H9 (cell line): ENCODE results near the gene USH2A. TPM values are rescaled to one million over a fixed set of nuclear protein-coding genes. Genes with fewer than 3 reads are reported as not detected.

Experiments
- DNase-seq: peaks from one replicate; pipeline ENCODE4 v3.0.0-alpha.2; 2017
- H2AFZ ChIP-seq: one replicate; pipeline ENCODE4 v1.6.1; 2013; ENCODE audit warnings: mild to moderate bottlenecking, low read length, control low read depth, moderate library complexity
- H2AK5ac ChIP-seq: 2 replicates; pipeline ENCODE4 v1.6.1; 2013; ENCODE audit warnings: low read length, control low read depth, mixed read lengths; ENCODE audit not compliant: insufficient read length
- H2BK120ac ChIP-seq: one replicate; pipeline ENCODE4 v1.6.1; 2013; ENCODE audit warnings: low read depth, mild to moderate bottlenecking, low read length, control low read depth, inconsistent platforms; ENCODE audit not compliant: poor library complexity, severe bottlenecking
- H2BK12ac ChIP-seq: 2 replicates; pipeline ENCODE4 v1.6.1; 2013; ENCODE audit warnings: low read length, control low read depth, mixed read lengths, low read depth; ENCODE audit not compliant: insufficient read length
- H2BK15ac ChIP-seq: 2 replicates; pipeline ENCODE4 v1.6.1; 2013; ENCODE audit warnings: low read depth, low read length, control low read depth
- H2BK20ac ChIP-seq: one replicate; pipeline ENCODE4 v1.6.1; 2013; ENCODE audit warnings: low read depth, mild to moderate bottlenecking, low read length, control low read depth, inconsistent platforms; ENCODE audit not compliant: poor library complexity, severe bottlenecking
- H2BK5ac ChIP-seq: 2 replicates; pipeline ENCODE4 v1.6.1; 2013; ENCODE audit warnings: low read length, control low read depth, mixed read lengths; ENCODE audit not compliant: insufficient read length
- H3K14ac ChIP-seq: 2 replicates; pipeline ENCODE4 v1.6.1; 2013; ENCODE audit warnings: low read length, control low read depth; ENCODE audit not compliant: insufficient read depth
- H3K18ac ChIP-seq: 2 replicates; pipeline ENCODE4 v1.6.1; 2013; ENCODE audit warnings: low read depth, mild to moderate bottlenecking, mixed read lengths, low read length, control low read depth; ENCODE audit not compliant: insufficient read length
- H3K23ac ChIP-seq: 2 replicates; pipeline ENCODE4 v1.6.1; 2013; ENCODE audit warnings: low read length, control low read depth, mixed read lengths, low read depth; ENCODE audit not compliant: insufficient read length
- H3K23me2 ChIP-seq: 2 replicates; pipeline ENCODE4 v1.6.1; 2013; ENCODE audit warnings: low read depth, mild to moderate bottlenecking, mixed read lengths, low read length, control low read depth; ENCODE audit not compliant: insufficient read length, poor library complexity, severe bottlenecking
- H3K27ac ChIP-seq: 2 replicates; pipeline ENCODE4 v1.5.1; 2013; ENCODE audit warnings: low read length, control low read depth, mixed read lengths, low read depth; ENCODE audit not compliant: insufficient read length
- H3K27me3 ChIP-seq: 2 replicates; pipeline ENCODE4 v1.6.1; 2013; ENCODE audit warnings: low read length, control low read depth, inconsistent platforms; ENCODE audit not compliant: insufficient read depth
- H3K4ac ChIP-seq: 2 replicates; pipeline ENCODE4 v1.6.1; 2013; ENCODE audit warnings: low read depth, mild to moderate bottlenecking, control low read depth, inconsistent platforms, low read length, moderate library complexity
- H3K4me1 ChIP-seq: 2 replicates; pipeline ENCODE4 v1.6.1; 2013; ENCODE audit warnings: low read length, control low read depth, inconsistent platforms; ENCODE audit not compliant: insufficient read depth
- H3K4me2 ChIP-seq: 2 replicates; pipeline ENCODE4 v1.6.1; 2013; ENCODE audit warnings: low read length, control low read depth, mixed read lengths; ENCODE audit not compliant: insufficient read length, insufficient read depth
- H3K56ac ChIP-seq: 2 replicates; pipeline ENCODE4 v1.6.1; 2013; ENCODE audit warnings: low read depth, mild to moderate bottlenecking, mixed read lengths, low read length, control low read depth; ENCODE audit not compliant: insufficient read length
- H3K79me1 ChIP-seq: 2 replicates; pipeline ENCODE4 v1.6.1; 2013; ENCODE audit warnings: low read depth, mild to moderate bottlenecking, moderate library complexity, low read length, control low read depth, inconsistent platforms; ENCODE audit not compliant: insufficient read depth, poor library complexity, severe bottlenecking
- H3K79me2 ChIP-seq: 2 replicates; pipeline ENCODE4 v1.6.1; 2013; ENCODE audit warnings: low read length, control low read depth, inconsistent platforms; ENCODE audit not compliant: insufficient read depth
- H3K9ac ChIP-seq: 2 replicates; pipeline ENCODE4 v1.6.1; 2013; ENCODE audit warnings: low read length, control low read depth, mixed read lengths; ENCODE audit not compliant: insufficient read length; ENCODE audit errors: extremely low read depth
- H3K9me3 ChIP-seq: one replicate; pipeline ENCODE4 v1.6.1; 2013; ENCODE audit warnings: low read depth, low read length, inconsistent platforms; ENCODE audit not compliant: control insufficient read depth
- H3T11ph ChIP-seq: one replicate; pipeline ENCODE4 v1.6.1; 2013; ENCODE audit warnings: mild to moderate bottlenecking, low read length, control low read depth, inconsistent platforms
- H4K20me1 ChIP-seq: one replicate; pipeline ENCODE4 v1.6.1; 2013; ENCODE audit not compliant: control insufficient read depth, insufficient read length, insufficient read depth
- H4K5ac ChIP-seq: 2 replicates; pipeline ENCODE4 v1.6.1; 2013; ENCODE audit warnings: low read depth, mild to moderate bottlenecking, mixed read lengths, low read length, control low read depth; ENCODE audit not compliant: insufficient read length
- H4K8ac ChIP-seq: replicated peaks from 2 replicates; pipeline ENCODE4 v1.6.1; 2013; ENCODE audit warnings: low read length, control low read depth, mixed read lengths, low read depth; ENCODE audit not compliant: insufficient read length
- H4K91ac ChIP-seq: 2 replicates; pipeline ENCODE4 v1.6.1; 2013; ENCODE audit warnings: low read depth, mild to moderate bottlenecking, moderate library complexity, mixed read lengths, low read length, control low read depth; ENCODE audit not compliant: insufficient read length
- H3K27ac Mint-ChIP-seq, 3 experiments: 2 replicates in 2 of 3; 3 replicates in 1 of 3; pipeline ENCODE4 v1.8.0; 2020 to 2021; ENCODE audit warnings: mixed read lengths in 3 of 3, mild to moderate bottlenecking in 1 of 3, moderate library complexity in 1 of 3
- H3K27me3 Mint-ChIP-seq: 2 replicates; pipeline ENCODE4 v1.8.0; 2021; ENCODE audit warnings: low read depth, mild to moderate bottlenecking, moderate library complexity, mixed read lengths
- H3K36me3 Mint-ChIP-seq, 3 experiments: 2 replicates in 2 of 3; 3 replicates in 1 of 3; pipeline ENCODE4 v1.8.0; 2020 to 2021; ENCODE audit warnings: low read depth in 3 of 3, mixed read lengths in 3 of 3; ENCODE audit not compliant: insufficient read depth in 1 of 3
- H3K4me1 Mint-ChIP-seq, 2 experiments: 2 replicates each; pipeline ENCODE4 v1.8.0; 2020; ENCODE audit warnings: mixed read lengths in 2 of 2
- H3K4me3 Mint-ChIP-seq, 2 experiments: 2 replicates in 1 of 2; 3 replicates in 1 of 2; pipeline ENCODE4 v1.8.0; 2020 to 2021; ENCODE audit warnings: mild to moderate bottlenecking in 2 of 2, mixed read lengths in 2 of 2, moderate library complexity in 1 of 2
- H3K9me3 Mint-ChIP-seq, 2 experiments: 2 replicates in 1 of 2; 3 replicates in 1 of 2; pipeline ENCODE4 v1.8.0; 2020; ENCODE audit warnings: mild to moderate bottlenecking in 2 of 2, mixed read lengths in 2 of 2, moderate library complexity in 1 of 2
- WGBS: extraction: QIAGEN DNeasy Blood & Tissue Kit; methylation state at CpG from one replicate; pipeline ENCODE4 v1.1.7; 2013; ENCODE audit warnings: missing lambda C conversion rate, low lambda C conversion rate, mixed read lengths; ENCODE audit not compliant: insufficient read length; ENCODE audit errors: extremely low coverage; 5-methylcytosine and 5-hydroxymethylcytosine counted together
- total RNA-seq: library from RNA; stranded (reverse); gene quantifications from 2 replicates; pipeline ENCODE4 v1.2.1, GENCODE V29; 2021
- TF ChIP-seq, protein P1 (sequence below): fragments of 200-600 bp; sonication (generic); conservative IDR thresholded peaks from 3 replicates; pipeline ENCODE4 v1.8.0; 2021; ENCODE audit warnings: antibody characterized with exemption, mild to moderate bottlenecking

The USH2A gene
- total RNA-seq, 1 experiment from 2014 or later: 0.11 TPM

DNA sequence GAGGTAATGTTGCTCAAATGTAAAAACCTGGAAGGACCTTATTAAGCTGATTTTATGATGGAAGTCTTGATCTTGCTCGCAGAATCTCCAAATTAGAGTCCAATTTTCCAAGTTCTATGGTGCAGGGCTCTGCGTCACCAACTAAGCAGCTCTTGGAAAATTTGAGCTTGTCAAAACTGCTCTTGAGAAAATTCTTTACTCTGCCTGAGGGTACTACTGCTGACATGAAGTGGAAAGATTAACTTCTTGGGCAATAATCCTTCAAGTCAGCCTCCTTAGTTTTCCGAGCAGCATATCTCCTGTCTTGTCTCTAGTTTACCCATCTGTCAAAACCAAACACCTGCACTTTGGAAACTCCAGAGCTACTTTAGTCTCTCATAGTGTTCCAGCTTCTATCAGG, 562.4 kb downstream of the USH2A start:
- no peak overlapping the region for H3K14ac ChIP-seq
- no peak overlapping the region for H2BK15ac ChIP-seq
- no peak overlapping the region for H3K4ac ChIP-seq
- H3T11ph ChIP-seq: no peak overlapping the region
- no peak overlapping the region for H3K9ac ChIP-seq
- no peaks in the 10 kb centered on the region for H3K23me2 ChIP-seq
- Mint-ChIP-seq H3K9me3 (peaks cover under 1 to 7% of the 10 kb centered on the region in 2 experiments; a peak in 3 of 5 replicates), H3K4me3 (no peak overlapping the region), H3K4me1 (no peaks in the 10 kb centered on the region), H3K27me3 (no peaks in the 10 kb centered on the region), H3K36me3 (peaks cover 0 to 3% (median under 1%) of the 10 kb centered on the region in 3 experiments; a peak in 1 of 7 replicates), H3K27ac (no peak overlapping the region)
- no peak overlapping the region for H3K56ac ChIP-seq
- H4K5ac ChIP-seq: no peak overlapping the region
- H2AFZ ChIP-seq: no peak overlapping the region
- DNase-seq: no peak
- H3K27ac ChIP-seq: no peak overlapping the region
- H2BK12ac ChIP-seq: no peak overlapping the region
- H3K4me1 ChIP-seq: no peaks in the 10 kb centered on the region
- no peak overlapping the region for H2BK120ac ChIP-seq
- no peak overlapping the region for H4K8ac ChIP-seq
- H3K4me2 ChIP-seq: no peak overlapping the region
- no peaks in the 10 kb centered on the region for H3K79me2 ChIP-seq
- no peak overlapping the region for H2BK20ac ChIP-seq
- no CpG with 5 or more reads among the region's 3 CpGs for WGBS
- TF ChIP-seq, protein P1, sequence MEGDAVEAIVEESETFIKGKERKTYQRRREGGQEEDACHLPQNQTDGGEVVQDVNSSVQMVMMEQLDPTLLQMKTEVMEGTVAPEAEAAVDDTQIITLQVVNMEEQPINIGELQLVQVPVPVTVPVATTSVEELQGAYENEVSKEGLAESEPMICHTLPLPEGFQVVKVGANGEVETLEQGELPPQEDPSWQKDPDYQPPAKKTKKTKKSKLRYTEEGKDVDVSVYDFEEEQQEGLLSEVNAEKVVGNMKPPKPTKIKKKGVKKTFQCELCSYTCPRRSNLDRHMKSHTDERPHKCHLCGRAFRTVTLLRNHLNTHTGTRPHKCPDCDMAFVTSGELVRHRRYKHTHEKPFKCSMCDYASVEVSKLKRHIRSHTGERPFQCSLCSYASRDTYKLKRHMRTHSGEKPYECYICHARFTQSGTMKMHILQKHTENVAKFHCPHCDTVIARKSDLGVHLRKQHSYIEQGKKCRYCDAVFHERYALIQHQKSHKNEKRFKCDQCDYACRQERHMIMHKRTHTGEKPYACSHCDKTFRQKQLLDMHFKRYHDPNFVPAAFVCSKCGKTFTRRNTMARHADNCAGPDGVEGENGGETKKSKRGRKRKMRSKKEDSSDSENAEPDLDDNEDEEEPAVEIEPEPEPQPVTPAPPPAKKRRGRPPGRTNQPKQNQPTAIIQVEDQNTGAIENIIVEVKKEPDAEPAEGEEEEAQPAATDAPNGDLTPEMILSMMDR: no peak
- H3K23ac ChIP-seq: no peak overlapping the region
- H3K79me1 ChIP-seq: no peaks in the 10 kb centered on the region
- H2AK5ac ChIP-seq: no peak overlapping the region
- H3K18ac ChIP-seq: no peak overlapping the region
- no peaks in the 10 kb centered on the region for H3K27me3 ChIP-seq
- no peak overlapping the region for H2BK5ac ChIP-seq
- H4K91ac ChIP-seq: no peak overlapping the region
- no peaks in the 10 kb centered on the region for H3K9me3 ChIP-seq
- H4K20me1 ChIP-seq: no peaks in the 10 kb centered on the region
